ENCODE results near the gene SGSM1. TPM values are rescaled to one million over a fixed set of nuclear protein-coding genes. Genes with fewer than 3 reads are reported as not detected.
A peak's percentile ranks its signal among the peaks of the same experiment; 100 is the strongest.

SGSM1 gene
- total RNA-seq, 6 experiments from 2014 or later = 0.11 to 0.78 (median 0.41) TPM

GRCh38 chr22:24859587-24859986, 53.6 kb downstream of the SGSM1 start:
- Histone ChIP-seq H3K9me3 (no peaks in the 10 kb centered on the region), H3K4me3 (no peak overlapping the region), H3K36me3 (no peaks in the 10 kb centered on the region), H3K27ac (no peak overlapping the region), H3K4me1 (no peaks in the 10 kb centered on the region), H3K27me3 (no peaks in the 10 kb centered on the region)
- intact Hi-C loops (cut with DNase I) = loop anchor here in 1 of 2 donors (10.0 kb wide), 1 partner anchor 85 kb away; the partner anchor contains the start of gene PIWIL3
- peak in 1 of 4 donors; percentile 33 for ATAC-seq
- WGBS (ENCODE audit: insufficient coverage, low coverage, low lambda C conversion rate, missing lambda C conversion rate) = 83% methylated on average over 1 of the region's 9 CpGs
- TF ChIP-seq POLR2A (IDR thresholded peaks at IDR 0.05) (no peak), CTCF (IDR thresholded peaks at IDR 0.05) (no peak)
- DNase-seq = no peak

- 90% methylated on average over 4 of the region's 4 CpGs for WGBS (ENCODE audit: insufficient coverage, low coverage, low lambda C conversion rate, missing lambda C conversion rate)
- TF ChIP-seq POLR2A (IDR thresholded peaks at IDR 0.05) (no peak), CTCF (IDR thresholded peaks at IDR 0.05) (no peak)
- intact Hi-C loops (cut with DNase I) = no loop called here
- Histone ChIP-seq H3K9me3 (no peaks in the 10 kb centered on the region), H3K4me3 (no peak overlapping the region), H3K27ac (no peak overlapping the region), H3K27me3 (no peaks in the 10 kb centered on the region), H3K36me3 (no peaks in the 10 kb centered on the region), H3K4me1 (no peaks in the 10 kb centered on the region)
- no peak for ATAC-seq
- DNase-seq = no peak
These were observed 59.5 kb downstream of the SGSM1 start for GRCh38 chr22:24865508-24865907.

GRCh38 chr22:24867323-24868022, 61.5 kb downstream of the SGSM1 start:
- no peak overlapping the region for H3K27ac ChIP-seq
- no peaks in the 10 kb centered on the region for H3K9me3 ChIP-seq
- ATAC-seq (no peak), DNase-seq (no peak)
- TF ChIP-seq POLR2A (IDR thresholded peaks at IDR 0.05) (no peak), CTCF (IDR thresholded peaks at IDR 0.05) (no peak)
- 70% methylated on average over 8 of the region's 8 CpGs for WGBS (ENCODE audit: insufficient coverage, low coverage, low lambda C conversion rate, missing lambda C conversion rate)
- no peaks in the 10 kb centered on the region for H3K27me3 ChIP-seq
- no peaks in the 10 kb centered on the region for H3K4me1 ChIP-seq
- intact Hi-C loops (cut with DNase I) = no loop called here
- no peaks in the 10 kb centered on the region for H3K36me3 ChIP-seq
- no peak overlapping the region for H3K4me3 ChIP-seq

GRCh38 chr22:24868979-24869378, 63.0 kb downstream of the SGSM1 start:
- Histone ChIP-seq H3K9me3 (no peaks in the 10 kb centered on the region), H3K36me3 (no peaks in the 10 kb centered on the region), H3K27ac (no peak overlapping the region), H3K4me1 (no peaks in the 10 kb centered on the region), H3K4me3 (no peak overlapping the region), H3K27me3 (no peaks in the 10 kb centered on the region)
- intact Hi-C loops (cut with DNase I) = no loop called here
- WGBS (ENCODE audit: insufficient coverage, low coverage, low lambda C conversion rate, missing lambda C conversion rate) = 63% methylated on average over 3 of the region's 7 CpGs
- ATAC-seq = no peak
- TF ChIP-seq CTCF (IDR thresholded peaks at IDR 0.05) (no peak), POLR2A (IDR thresholded peaks at IDR 0.05) (no peak)
- DNase-seq = no peak

Measured in right lobe of liver (tissue), 6 donors.